HG03460 (cell line): ENCODE results near the gene GPRIN1.

ENCODE experiments used
- ATAC-seq: cut with Tn5 transposase; IDR thresholded peaks from one replicate; pipeline ENCODE4 v1.9.1; 2021; ENCODE audit not compliant: unreplicated experiment

Gene GPRIN1

GRCh38 chr5:176609724-176610434, at the start of gene GPRIN1:
Gene GPRIN1, minus strand, starts transcription at chr5:176610156. Its CDS starts 10,322 bp downstream, at chr5:176599834.
- peak; percentile 77 for ATAC-seq

- ATAC-seq = no peak
Observed at GRCh38 chr5:176659512-176659839, 49.5 kb upstream of the GPRIN1 start.

- no peak for ATAC-seq
Observed at GRCh38 chr5:176658817-176659511, 49.0 kb upstream of the GPRIN1 start.

- ATAC-seq = peak; percentile 39
Observed at GRCh38 chr5:176658007-176658599, 48.1 kb upstream of the GPRIN1 start.

GRCh38 chr5:176656467-176656990, 46.6 kb upstream of the GPRIN1 start:
- no peak for ATAC-seq

- ATAC-seq = no peak
Observed at GRCh38 chr5:176654856-176655255, 44.9 kb upstream of the GPRIN1 start.

GRCh38 chr5:176653401-176654385, 43.7 kb upstream of the GPRIN1 start:
- no peak for ATAC-seq

- no peak for ATAC-seq
Observed at GRCh38 chr5:176652136-176652535, 42.2 kb upstream of the GPRIN1 start.

- no peak for ATAC-seq
Observed at GRCh38 chr5:176651472-176651980, 41.6 kb upstream of the GPRIN1 start.

GRCh38 chr5:176650354-176650884, 40.5 kb upstream of the GPRIN1 start:
- ATAC-seq = no peak

- no peak for ATAC-seq
Observed at GRCh38 chr5:176648474-176649194, 38.7 kb upstream of the GPRIN1 start.

- no peak for ATAC-seq
Observed at GRCh38 chr5:176647843-176648473, 38.0 kb upstream of the GPRIN1 start.

- ATAC-seq = peak; percentile 97
Observed at GRCh38 chr5:176647030-176647842, 37.3 kb upstream of the GPRIN1 start, which contains the start of gene TSPAN17. Gene TSPAN17, plus strand, starts transcription at chr5:176647484. Its CDS starts 132 bp downstream, at chr5:176647616.

GRCh38 chr5:176646707-176647029, 36.7 kb upstream of the GPRIN1 start:
- peak; percentile 3 for ATAC-seq

- no peak for ATAC-seq
Observed at GRCh38 chr5:176646049-176646706, 36.2 kb upstream of the GPRIN1 start.

- ATAC-seq = no peak
Observed at GRCh38 chr5:176644878-176645670, 35.1 kb upstream of the GPRIN1 start.

- ATAC-seq = no peak
Observed at GRCh38 chr5:176644294-176644693, 34.3 kb upstream of the GPRIN1 start.
